Measurements from ENCODE around the gene ZDHHC13. TPM values are rescaled to one million over a fixed set of nuclear protein-coding genes. Genes with fewer than 3 reads are reported as not detected.

The ZDHHC13 gene
- total and polyA plus RNA-seq, 11 donors = 4.0 to 13.0 (median 8.9) TPM

DNA sequence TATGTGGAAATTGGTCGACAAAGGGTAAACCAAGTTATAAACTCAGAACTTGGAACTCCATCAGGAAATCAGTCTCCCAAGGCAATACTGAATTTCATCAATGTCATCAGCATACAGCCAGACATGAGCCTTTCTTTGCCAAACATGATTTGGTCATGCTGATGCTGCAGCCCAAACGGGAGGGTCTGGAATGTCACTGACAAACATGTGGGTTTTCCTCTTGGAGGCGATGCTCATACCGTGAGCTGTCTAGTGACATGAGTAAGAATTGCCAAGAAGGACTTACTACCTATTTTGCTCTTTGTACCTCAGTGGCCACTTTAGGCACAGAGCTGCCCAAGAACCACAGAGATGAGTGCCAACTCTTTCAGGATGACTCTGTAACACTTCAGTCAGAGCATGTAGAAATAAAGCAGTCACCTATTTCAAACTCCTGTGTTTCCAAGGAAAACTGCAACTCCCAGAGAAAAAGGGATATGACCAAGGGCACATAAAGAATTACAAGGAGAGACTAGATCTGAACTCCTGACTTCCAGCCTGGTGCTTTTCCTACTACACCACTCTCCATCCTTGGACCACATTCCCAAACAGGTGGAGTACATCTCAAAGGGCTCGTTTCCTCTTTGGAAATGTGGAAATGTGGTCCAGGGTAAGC lies 32.2 kb upstream of the ZDHHC13 start:
- DNase-seq (no peak), ATAC-seq (no peak)
- H3K9me3 ChIP-seq = no peaks in the 10 kb centered on the region
- intact Hi-C loops (cut with DNase I) = no loop called here
- peaks cover 0 to 4% (median 0%) of the 10 kb centered on the region in 12 donors for H3K4me1 ChIP-seq
- 59 to 73% (median 66%) methylated on average over 5 of the region's 5 CpGs for WGBS, 4 donors
- H3K36me3 ChIP-seq = no peaks in the 10 kb centered on the region
- no peak overlapping the region for H3K27ac ChIP-seq
- TF ChIP-seq, protein P1, sequence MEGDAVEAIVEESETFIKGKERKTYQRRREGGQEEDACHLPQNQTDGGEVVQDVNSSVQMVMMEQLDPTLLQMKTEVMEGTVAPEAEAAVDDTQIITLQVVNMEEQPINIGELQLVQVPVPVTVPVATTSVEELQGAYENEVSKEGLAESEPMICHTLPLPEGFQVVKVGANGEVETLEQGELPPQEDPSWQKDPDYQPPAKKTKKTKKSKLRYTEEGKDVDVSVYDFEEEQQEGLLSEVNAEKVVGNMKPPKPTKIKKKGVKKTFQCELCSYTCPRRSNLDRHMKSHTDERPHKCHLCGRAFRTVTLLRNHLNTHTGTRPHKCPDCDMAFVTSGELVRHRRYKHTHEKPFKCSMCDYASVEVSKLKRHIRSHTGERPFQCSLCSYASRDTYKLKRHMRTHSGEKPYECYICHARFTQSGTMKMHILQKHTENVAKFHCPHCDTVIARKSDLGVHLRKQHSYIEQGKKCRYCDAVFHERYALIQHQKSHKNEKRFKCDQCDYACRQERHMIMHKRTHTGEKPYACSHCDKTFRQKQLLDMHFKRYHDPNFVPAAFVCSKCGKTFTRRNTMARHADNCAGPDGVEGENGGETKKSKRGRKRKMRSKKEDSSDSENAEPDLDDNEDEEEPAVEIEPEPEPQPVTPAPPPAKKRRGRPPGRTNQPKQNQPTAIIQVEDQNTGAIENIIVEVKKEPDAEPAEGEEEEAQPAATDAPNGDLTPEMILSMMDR (IDR thresholded peaks at IDR 0.05) = no peak
- TF ChIP-seq POLR2A (IDR thresholded peaks at IDR 0.05) = no peak
- no peak overlapping the region for H3K4me3 ChIP-seq
- H3K27me3 ChIP-seq = no peaks in the 10 kb centered on the region

DNA sequence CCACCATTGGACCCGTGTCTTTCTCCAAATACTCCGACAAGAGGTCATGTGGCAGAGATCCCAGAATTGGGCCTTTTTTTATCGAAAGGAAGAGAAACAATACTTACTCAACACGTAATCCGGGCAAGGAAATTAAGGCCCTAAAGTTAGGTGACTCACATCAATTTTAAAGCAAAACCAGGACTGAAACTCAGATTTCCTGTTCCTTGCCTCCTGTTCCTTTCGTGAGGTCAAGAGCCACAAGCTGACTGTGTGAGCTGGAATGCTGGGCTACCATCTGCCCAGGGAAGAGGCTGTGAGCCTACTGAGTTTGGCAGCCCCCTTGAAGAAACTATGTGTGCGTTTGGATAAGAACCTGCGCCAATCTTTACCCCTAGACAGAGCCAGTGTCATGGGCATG lies 29.3 kb upstream of the ZDHHC13 start:
- peaks cover 0 to 4% (median 0%) of the 10 kb centered on the region in 12 donors for H3K4me1 ChIP-seq
- TF ChIP-seq, protein P1 (IDR thresholded peaks at IDR 0.05) = no peak
- TF ChIP-seq POLR2A (IDR thresholded peaks at IDR 0.05) = no peak
- no peak overlapping the region for H3K4me3 ChIP-seq
- ATAC-seq (peak in 2 of 4 donors; percentile 44 to 56), DNase-seq (no peak)
- intact Hi-C loops (cut with DNase I) = no loop called here
- H3K27ac ChIP-seq = peak overlapping the region in 3 of 12 donors; percentile 21 to 42 (median 28)
- H3K9me3 ChIP-seq = no peaks in the 10 kb centered on the region
- WGBS, 4 donors = 61 to 74% (median 69%) methylated on average over 8 of the region's 8 CpGs
- no peaks in the 10 kb centered on the region for H3K27me3 ChIP-seq
- H3K36me3 ChIP-seq = no peaks in the 10 kb centered on the region

DNA sequence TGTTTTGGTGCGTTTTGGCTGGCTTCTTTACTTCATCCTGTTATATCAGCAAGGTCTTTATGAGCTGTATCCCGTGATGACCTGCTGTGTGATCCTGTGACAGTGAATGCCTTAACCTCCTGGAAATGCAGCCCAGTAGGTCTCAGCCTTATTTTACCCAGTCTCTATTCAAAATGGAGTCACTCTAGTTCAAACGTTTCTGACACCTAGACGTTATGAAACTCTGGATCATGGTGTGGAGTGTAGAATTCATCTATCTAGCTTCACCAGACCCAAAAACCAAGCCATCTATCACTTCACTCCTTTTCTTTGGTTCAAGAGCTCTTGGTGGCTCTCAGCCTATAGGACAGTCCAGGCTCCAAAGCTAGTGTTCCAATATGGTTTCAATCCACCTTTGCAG lies 28.2 kb upstream of the ZDHHC13 start:
- Histone ChIP-seq H3K27ac (no peak overlapping the region), H3K9me3 (no peaks in the 10 kb centered on the region), H3K27me3 (peaks cover 0 to 2% (median 0%) of the 10 kb centered on the region in 9 donors), H3K4me1 (peaks cover 0 to 4% (median 0%) of the 10 kb centered on the region in 12 donors), H3K4me3 (no peak overlapping the region), H3K36me3 (no peaks in the 10 kb centered on the region)
- no peak for TF ChIP-seq POLR2A (IDR thresholded peaks at IDR 0.05)
- TF ChIP-seq, protein P1 (IDR thresholded peaks at IDR 0.05) = no peak
- DNase-seq (no peak), ATAC-seq (no peak)
- intact Hi-C loops (cut with DNase I) = no loop called here
- 68 to 89% (median 86%) methylated on average over 4 of the region's 4 CpGs for WGBS, 4 donors

DNA sequence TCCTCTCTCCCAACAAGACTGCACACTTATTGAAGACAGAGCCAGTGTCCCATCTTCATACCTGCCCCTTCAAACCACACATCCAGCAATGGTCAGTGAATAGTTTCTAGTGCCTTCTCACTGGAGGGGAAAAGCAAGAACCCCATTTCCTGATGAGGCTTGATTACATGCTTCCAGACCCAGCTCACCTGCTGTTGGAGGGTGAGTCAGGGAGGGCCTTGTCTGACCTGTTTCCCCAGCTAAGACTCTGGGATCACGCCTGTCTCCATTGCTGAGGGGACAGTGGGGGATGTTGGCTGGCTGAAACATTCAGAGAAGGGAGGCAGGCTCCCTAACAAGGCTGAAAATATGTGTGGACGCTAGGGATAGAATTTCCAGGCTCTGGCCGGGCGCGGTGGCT lies 27.5 kb upstream of the ZDHHC13 start:
- Histone ChIP-seq H3K36me3 (no peaks in the 10 kb centered on the region), H3K27me3 (peaks cover 0 to 5% (median 0%) of the 10 kb centered on the region in 9 donors), H3K4me1 (peaks cover 0 to 4% (median 0%) of the 10 kb centered on the region in 12 donors), H3K27ac (no peak overlapping the region), H3K9me3 (no peaks in the 10 kb centered on the region), H3K4me3 (no peak overlapping the region)
- no peak for TF ChIP-seq POLR2A (IDR thresholded peaks at IDR 0.05)
- TF ChIP-seq, protein P1 (IDR thresholded peaks at IDR 0.05) = no peak
- DNase-seq (no peak), ATAC-seq (no peak)
- WGBS, 4 donors = 94 to 100% (median 96%) methylated on average over 1 to 5 of the region's 5 CpGs
- intact Hi-C loops (cut with DNase I) = no loop called here
